ENCODE measurements around the gene AREL1.

- TF ChIP-seq, protein P1, sequence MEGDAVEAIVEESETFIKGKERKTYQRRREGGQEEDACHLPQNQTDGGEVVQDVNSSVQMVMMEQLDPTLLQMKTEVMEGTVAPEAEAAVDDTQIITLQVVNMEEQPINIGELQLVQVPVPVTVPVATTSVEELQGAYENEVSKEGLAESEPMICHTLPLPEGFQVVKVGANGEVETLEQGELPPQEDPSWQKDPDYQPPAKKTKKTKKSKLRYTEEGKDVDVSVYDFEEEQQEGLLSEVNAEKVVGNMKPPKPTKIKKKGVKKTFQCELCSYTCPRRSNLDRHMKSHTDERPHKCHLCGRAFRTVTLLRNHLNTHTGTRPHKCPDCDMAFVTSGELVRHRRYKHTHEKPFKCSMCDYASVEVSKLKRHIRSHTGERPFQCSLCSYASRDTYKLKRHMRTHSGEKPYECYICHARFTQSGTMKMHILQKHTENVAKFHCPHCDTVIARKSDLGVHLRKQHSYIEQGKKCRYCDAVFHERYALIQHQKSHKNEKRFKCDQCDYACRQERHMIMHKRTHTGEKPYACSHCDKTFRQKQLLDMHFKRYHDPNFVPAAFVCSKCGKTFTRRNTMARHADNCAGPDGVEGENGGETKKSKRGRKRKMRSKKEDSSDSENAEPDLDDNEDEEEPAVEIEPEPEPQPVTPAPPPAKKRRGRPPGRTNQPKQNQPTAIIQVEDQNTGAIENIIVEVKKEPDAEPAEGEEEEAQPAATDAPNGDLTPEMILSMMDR (IDR thresholded peaks at IDR 0.05): no peak
- no peak for TF ChIP-seq POLR2A (IDR thresholded peaks at IDR 0.05)
These were observed 92.0 kb downstream of the AREL1 start for GRCh38 chr14:74620923-74621322.

Measured in Peyer's patch (tissue), 4 donors.